SK-N-MC (cell line): ENCODE results near the gene PPFIA3.

Experiments
- EZH2 ChIP-seq: fragments of 200-600 bp; sonication (generic); IDR thresholded peaks from one replicate; pipeline ENCODE4 v1.6.1; 2017; ENCODE audit warnings: antibody characterized with exemption
- FOXP2 ChIP-seq: optimal IDR thresholded peaks from 2 replicates; pipeline ENCODE3; 2011; ENCODE audit warnings: mild to moderate bottlenecking, moderate library complexity; ENCODE audit not compliant: insufficient read depth; ENCODE audit errors: extremely low read length, control extremely low read depth
- POLR2AphosphoS5 ChIP-seq: IDR thresholded peaks from 2 replicates; pipeline ENCODE4 v1.6.1; 2012; ENCODE audit warnings: mild to moderate bottlenecking, low read depth, low read length, borderline replicate concordance

- no peak for TF ChIP-seq POLR2AphosphoS5
- TF ChIP-seq EZH2: no peak
- no peak for TF ChIP-seq FOXP2
Observed at GRCh38 chr19:49190781-49191180, 71.4 kb downstream of the PPFIA3 start.
